Endothelial cell of umbilical vein (primary cell): ENCODE data around the gene CIZ1. TPM values are rescaled to one million over a fixed set of nuclear protein-coding genes. Genes with fewer than 3 reads are reported as not detected.

Source experiments
- BruUV-seq: library from RNA; stranded (reverse); fragments of 400-500 nt; replicated peaks from 2 replicates; lab custom pipeline; 2021; lab: Mats Ljungman, UMichigan
- CTCF ChIA-PET: fragments of 300-600, 350-600 bp; sonication (Branson Sonifier 250); formaldehyde crosslinking; loops from one replicate; lab custom pipeline; 2021; ENCODE audit warnings: antibody characterized with exemption, inconsistent platforms; lab: Charles Lee
- POLR2A ChIA-PET: fragments of 300-600, 350-600 bp; sonication (Branson Sonifier 250); formaldehyde crosslinking; loops from one replicate; lab custom pipeline; 2021; ENCODE audit warnings: antibody characterized with exemption, inconsistent platforms; lab: Charles Lee
- DNase-seq: peaks from one replicate; pipeline ENCODE4 v3.0.0-alpha.2; 2011; ENCODE audit warnings: low read depth, low spot score
- FAIRE-seq: peaks from 2 replicates; lab custom pipeline; 2011; peaks lifted over from hg19 to GRCh38; lab: Jason Lieb, UNC
- H2AFZ ChIP-seq: 2 replicates; pipeline ENCODE4 v1.6.0; 2012; ENCODE audit warnings: low read depth, low read length, control low read depth, inconsistent platforms
- H3K27ac ChIP-seq: 2 replicates; pipeline ENCODE4 v1.5.1; 2011; ENCODE audit warnings: low read depth, mild to moderate bottlenecking, control low read depth, low read length, moderate library complexity; ENCODE audit not compliant: insufficient read depth
- H3K27me3 ChIP-seq, 2 experiments: 2 replicates each; pipeline versions ENCODE4 v1.6.0 to v1.6.1; 2011; ENCODE audit warnings: low read length in 2 of 2, mixed read lengths in 1 of 2; ENCODE audit not compliant: control insufficient read depth in 2 of 2, insufficient read depth in 2 of 2
- H3K36me3 ChIP-seq, 2 experiments: 2 replicates in 1 of 2; 3 replicates in 1 of 2; pipeline ENCODE4 v1.5.1; 2011; ENCODE audit warnings: low read length in 2 of 2, mild to moderate bottlenecking in 1 of 2, moderate library complexity in 1 of 2; ENCODE audit not compliant: control insufficient read depth in 2 of 2, insufficient read depth in 2 of 2; ENCODE audit errors: extremely low read depth in 1 of 2
- H3K4me1 ChIP-seq: 3 replicates; pipeline ENCODE4 v1.5.1; 2011; ENCODE audit warnings: mild to moderate bottlenecking, low read length; ENCODE audit not compliant: control insufficient read depth, insufficient read depth; ENCODE audit errors: extremely low read depth
- H3K4me2 ChIP-seq: 2 replicates; pipeline ENCODE4 v1.6.1; 2011; ENCODE audit warnings: low read length, control low read depth, mixed read lengths; ENCODE audit not compliant: insufficient read depth
- H3K4me3 ChIP-seq, 3 experiments: fragments of 200-600 bp in 1 of 3; sonication (generic), shearing (Covaris generic) in 1 of 3; replicated peaks in 1 of 3; 2 replicates each; pipeline ENCODE4 v1.5.1; 2011 to 2016; ENCODE audit warnings: control low read depth in 3 of 3, low read length in 3 of 3, mild to moderate bottlenecking in 2 of 3, inconsistent platforms in 1 of 3, low read depth in 1 of 3, moderate library complexity in 1 of 3; ENCODE audit not compliant: insufficient read depth in 1 of 3
- H3K79me2 ChIP-seq: 2 replicates; pipeline ENCODE4 v1.6.0; 2012; ENCODE audit warnings: low read length, inconsistent platforms; ENCODE audit not compliant: control insufficient read depth, insufficient read depth
- H3K9ac ChIP-seq: replicated peaks from 2 replicates; pipeline ENCODE3; 2011; ENCODE audit warnings: low read length, control low read depth; ENCODE audit not compliant: insufficient read depth; ENCODE audit errors: extremely low read depth
- H3K9me1 ChIP-seq: replicated peaks from 3 replicates; pipeline ENCODE4 v1.6.0; 2011; ENCODE audit warnings: mild to moderate bottlenecking, low read length; ENCODE audit not compliant: control insufficient read depth, insufficient read depth; ENCODE audit errors: extremely low read depth
- H3K9me3 ChIP-seq: replicated peaks from 2 replicates; pipeline ENCODE4 v1.5.1; 2012; ENCODE audit warnings: low read length, inconsistent platforms; ENCODE audit not compliant: control insufficient read depth, insufficient read depth
- H4K20me1 ChIP-seq: replicated peaks from 2 replicates; pipeline ENCODE3; 2011; ENCODE audit warnings: mild to moderate bottlenecking, low read length; ENCODE audit not compliant: control insufficient read depth, insufficient read depth; ENCODE audit errors: extremely low read depth
- EZH2 ChIP-seq: IDR thresholded peaks from 2 replicates; pipeline ENCODE4 v1.6.1; 2012; ENCODE audit warnings: borderline replicate concordance, low read depth, mild to moderate bottlenecking, moderate library complexity, low read length, inconsistent platforms; ENCODE audit not compliant: severe bottlenecking
- FOS ChIP-seq: IDR thresholded peaks from 2 replicates; pipeline ENCODE4 v1.6.1; 2011; ENCODE audit warnings: mild to moderate bottlenecking, low read length, moderate library complexity, borderline replicate concordance; ENCODE audit not compliant: insufficient read depth
- GATA2 ChIP-seq: IDR thresholded peaks from 2 replicates; pipeline ENCODE4 v1.7.0; 2011; ENCODE audit warnings: low read depth, mild to moderate bottlenecking, moderate library complexity, mixed read lengths, low read length; ENCODE audit not compliant: insufficient read length, insufficient read depth
- JUN ChIP-seq: IDR thresholded peaks from 2 replicates; pipeline ENCODE4 v1.6.1; 2011; ENCODE audit warnings: borderline replicate concordance, low read depth; ENCODE audit not compliant: insufficient read length, insufficient read depth
- MYC ChIP-seq: IDR thresholded peaks from one replicate; pipeline ENCODE4 v1.6.1; 2011; ENCODE audit warnings: mild to moderate bottlenecking, low read depth, low read length
- POLR2A ChIP-seq: IDR thresholded peaks from 2 replicates; pipeline ENCODE4 v1.6.1; 2012; ENCODE audit warnings: low read depth, mild to moderate bottlenecking, control low read depth, low read length
- POLR2AphosphoS5 ChIP-seq: IDR thresholded peaks from 2 replicates; pipeline ENCODE4 v1.6.1; 2012; ENCODE audit warnings: low read depth, mild to moderate bottlenecking, control low read depth, low read length, moderate library complexity; ENCODE audit not compliant: insufficient read depth
- dilution Hi-C: fragments of 300-500 bp; cut with MboI; formaldehyde crosslinking; loops from one replicate; pipeline ENCODE4 v1.15.0; 2019; ENCODE audit warnings: low sequenced_read_pairs; ENCODE audit not compliant: extremely low pct_ligation_motif_present
- intact Hi-C: fragments of 100-400 bp; cut with micrococcal nuclease; formaldehyde crosslinking; loops from one replicate; pipeline ENCODE4 v1.10.0; 2022
- polyA plus RNA-seq, 4 experiments: library from polyadenylated mRNA; depleted of rRNA in 3 of 4; stranded (reverse) in 3 of 4; unstranded in 1 of 4; fragments of >200 nt; gene quantifications; 2 replicates each; pipeline versions ENCODE4 v1.2.1 to v1.2.3, GENCODE V29; 2011 to 2012; ENCODE audit warnings: missing spikeins in 1 of 4
- total RNA-seq: library from RNA; stranded (reverse); gene quantifications from 2 replicates; pipeline ENCODE4 v1.2.3, GENCODE V29; 2021
- TF ChIP-seq, protein P1 (sequence below): IDR thresholded peaks from 2 replicates; pipeline ENCODE4 v1.6.1; 2011; ENCODE audit not compliant: insufficient read depth, insufficient read length
- TF ChIP-seq, protein P2 (sequence below), 2 donors: IDR thresholded peaks; 1 replicate in 1 of 2; 2 replicates in 1 of 2; pipeline ENCODE4 v1.5.1; 2011; ENCODE audit warnings: low read length in 2 of 2, mild to moderate bottlenecking in 2 of 2, moderate library complexity in 2 of 2, control low read depth in 1 of 2, inconsistent platforms in 1 of 2, low read depth in 1 of 2; ENCODE audit not compliant: insufficient read depth in 1 of 2; ENCODE audit errors: extremely low read depth in 1 of 2

Gene CIZ1
- total and polyA plus RNA-seq, 2 donors (not counting 3 experiments of a cell fraction or from before 2014, with no cell fraction given): 88.3 to 150 TPM

DNA sequence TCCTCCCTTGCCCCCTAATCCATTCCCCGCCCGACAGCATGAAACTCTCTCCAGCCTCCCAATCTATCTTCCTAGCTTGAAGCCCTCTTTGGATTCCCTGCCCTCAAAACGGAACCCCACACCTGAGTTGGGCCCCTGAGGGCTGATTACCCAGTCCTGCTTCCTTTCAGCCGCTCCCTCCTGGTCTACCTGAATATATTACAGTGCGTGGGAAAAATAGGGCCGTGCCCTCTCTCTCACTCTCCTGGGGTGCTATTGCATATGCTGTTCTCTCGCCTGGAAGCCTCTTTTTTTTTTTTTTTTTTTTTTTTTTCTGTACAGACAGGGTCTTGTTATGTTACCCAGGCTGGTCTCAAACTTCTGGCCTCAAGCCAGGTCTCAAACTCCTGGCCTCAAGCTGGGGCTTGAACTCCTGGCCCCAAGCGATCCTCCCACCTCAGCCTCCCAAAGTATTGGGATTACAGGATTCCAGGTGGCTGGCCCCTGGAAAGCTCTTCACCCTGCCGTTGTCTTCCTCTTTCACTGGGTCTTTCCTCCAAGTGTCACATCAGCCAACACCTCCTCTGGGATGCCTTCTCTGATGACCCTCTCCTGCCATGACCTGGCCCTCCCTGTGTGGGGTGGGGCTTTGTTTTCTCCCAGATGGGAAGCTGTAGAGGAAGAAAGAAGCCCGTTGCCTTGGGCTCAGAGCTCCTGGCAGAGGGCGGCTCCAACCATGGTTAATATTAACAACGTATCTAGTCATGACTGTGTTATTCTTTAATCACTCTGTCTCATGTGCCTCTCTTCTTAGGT lies 20.0 kb upstream of the CIZ1 start:
- dilution Hi-C loops (no loop called here), intact Hi-C loops (no loop called here)
- CTCF ChIA-PET: interaction anchor here (1.2 to 1.9 kb wide), 3 partner anchors 8 to 28 kb away, joined by 3 to 10 read pairs (median 5); partner anchors contain the start of gene DNM1
- Histone ChIP-seq H3K27me3 (peaks cover 11% of the 10 kb centered on the region in 2 experiments), H3K9ac (no peak overlapping the region), H3K9me1 (no peaks in the 10 kb centered on the region), H4K20me1 (no peaks in the 10 kb centered on the region), H3K4me3 (no peak overlapping the region), H3K9me3 (no peaks in the 10 kb centered on the region), H3K4me1 (peaks cover 3% of the 10 kb centered on the region), H3K27ac (no peak overlapping the region), H3K36me3 (no peaks in the 10 kb centered on the region), H3K4me2 (no peak overlapping the region), H3K79me2 (no peaks in the 10 kb centered on the region), H2AFZ (no peak overlapping the region)
- TF ChIP-seq, protein P1, sequence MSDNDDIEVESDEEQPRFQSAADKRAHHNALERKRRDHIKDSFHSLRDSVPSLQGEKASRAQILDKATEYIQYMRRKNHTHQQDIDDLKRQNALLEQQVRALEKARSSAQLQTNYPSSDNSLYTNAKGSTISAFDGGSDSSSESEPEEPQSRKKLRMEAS: no peak
- no peak for TF ChIP-seq EZH2
- TF ChIP-seq POLR2A: no peak
- TF ChIP-seq JUN: no peak
- TF ChIP-seq, protein P2, sequence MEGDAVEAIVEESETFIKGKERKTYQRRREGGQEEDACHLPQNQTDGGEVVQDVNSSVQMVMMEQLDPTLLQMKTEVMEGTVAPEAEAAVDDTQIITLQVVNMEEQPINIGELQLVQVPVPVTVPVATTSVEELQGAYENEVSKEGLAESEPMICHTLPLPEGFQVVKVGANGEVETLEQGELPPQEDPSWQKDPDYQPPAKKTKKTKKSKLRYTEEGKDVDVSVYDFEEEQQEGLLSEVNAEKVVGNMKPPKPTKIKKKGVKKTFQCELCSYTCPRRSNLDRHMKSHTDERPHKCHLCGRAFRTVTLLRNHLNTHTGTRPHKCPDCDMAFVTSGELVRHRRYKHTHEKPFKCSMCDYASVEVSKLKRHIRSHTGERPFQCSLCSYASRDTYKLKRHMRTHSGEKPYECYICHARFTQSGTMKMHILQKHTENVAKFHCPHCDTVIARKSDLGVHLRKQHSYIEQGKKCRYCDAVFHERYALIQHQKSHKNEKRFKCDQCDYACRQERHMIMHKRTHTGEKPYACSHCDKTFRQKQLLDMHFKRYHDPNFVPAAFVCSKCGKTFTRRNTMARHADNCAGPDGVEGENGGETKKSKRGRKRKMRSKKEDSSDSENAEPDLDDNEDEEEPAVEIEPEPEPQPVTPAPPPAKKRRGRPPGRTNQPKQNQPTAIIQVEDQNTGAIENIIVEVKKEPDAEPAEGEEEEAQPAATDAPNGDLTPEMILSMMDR (IDR thresholded peaks at IDR 0.05; ENCODE audit: extremely low read depth in 1 of 2, insufficient read depth in 1 of 2, low read depth in 1 of 2, low read length in 2 of 2): no peak
- TF ChIP-seq MYC: no peak
- TF ChIP-seq FOS: no peak
- no peak for TF ChIP-seq POLR2AphosphoS5
- no peak for TF ChIP-seq GATA2
- no peak for FAIRE-seq
- no peak for DNase-seq
- no TSS peak for BruUV-seq
- POLR2A ChIA-PET: no interaction called here
